WTC11 (cell line): ENCODE data around the gene CCNG2. TPM values are rescaled to one million over a fixed set of nuclear protein-coding genes. Genes with fewer than 3 reads are reported as not detected.

Experiments used
- ATAC-seq: fragments of 200-7000 bp; cut with Tn5 transposase; 2 replicates; pipeline ENCODE4 v1.10.0; 2021; ENCODE audit warnings: mild to moderate bottlenecking, moderate library complexity
- CTCF ChIA-PET: fragments of 300-600 bp; sonication (Branson Sonifier 250); formaldehyde crosslinking; loops from one replicate; lab custom pipeline; 2021; ENCODE audit warnings: antibody characterized with exemption; lab: Charles Lee
- POLR2A ChIA-PET: fragments of 350-600 bp; sonication (Branson Sonifier 250); formaldehyde crosslinking; loops from one replicate; lab custom pipeline; 2021; ENCODE audit warnings: antibody characterized with exemption; lab: Charles Lee
- DNase-seq: peaks from one replicate; pipeline ENCODE4 v3.0.0; 2021; ENCODE audit warnings: low spot score
- H3K27ac Mint-ChIP-seq: 2 replicates; pipeline ENCODE4 v1.8.0; 2021; ENCODE audit warnings: mixed read lengths
- H3K27me3 Mint-ChIP-seq: 2 replicates; pipeline ENCODE4 v1.8.0; 2021; ENCODE audit warnings: low read depth, mild to moderate bottlenecking, moderate library complexity, mixed read lengths
- H3K36me3 Mint-ChIP-seq: 2 replicates; pipeline ENCODE4 v1.8.0; 2021; ENCODE audit warnings: mixed read lengths
- H3K4me1 Mint-ChIP-seq: 2 replicates; pipeline ENCODE4 v1.8.0; 2022; ENCODE audit warnings: mixed read lengths
- H3K4me3 Mint-ChIP-seq: 2 replicates; pipeline ENCODE4 v1.8.0; 2021; ENCODE audit warnings: mild to moderate bottlenecking, moderate library complexity, mixed read lengths
- H3K9me3 Mint-ChIP-seq: 2 replicates; pipeline ENCODE4 v1.8.0; 2021; ENCODE audit warnings: mixed read lengths
- ARID4B ChIP-seq: sonication (generic); formaldehyde crosslinking; IDR thresholded peaks from 2 replicates; pipeline ENCODE4 v1.8.0; 2023; ENCODE audit warnings: missing genetic modification reagents, mild to moderate bottlenecking, borderline replicate concordance
- IRF1 ChIP-seq: sonication (generic); formaldehyde crosslinking; IDR thresholded peaks from 2 replicates; pipeline ENCODE4 v1.8.0; 2023; ENCODE audit warnings: missing genetic modification reagents
- JAZF1 ChIP-seq: fragments of 250-450 bp; sonication (Bioruptor Pico); IDR thresholded peaks from 2 replicates; pipeline ENCODE4 v1.9.0; 2021; ENCODE audit warnings: moderate library complexity, mild to moderate bottlenecking, inconsistent platforms
- MXD4 ChIP-seq: fragments of 250-450 bp; sonication (Bioruptor Pico); IDR thresholded peaks from 2 replicates; pipeline ENCODE4 v1.8.0; 2021; ENCODE audit warnings: mild to moderate bottlenecking, moderate library complexity, borderline replicate concordance
- NFATC4 ChIP-seq: fragments of 250-450 bp; sonication (Bioruptor Pico); IDR thresholded peaks from 2 replicates; pipeline ENCODE4 v1.9.0; 2021; ENCODE audit warnings: mild to moderate bottlenecking
- NR1H2 ChIP-seq: sonication (generic); formaldehyde crosslinking; IDR thresholded peaks from 2 replicates; pipeline ENCODE4 v1.9.0; 2021; ENCODE audit warnings: mild to moderate bottlenecking, moderate library complexity, missing genetic modification reagents
- PRRX2 ChIP-seq: fragments of 250-450 bp; sonication (Bioruptor Pico); IDR thresholded peaks from 2 replicates; pipeline ENCODE4 v1.8.0; 2021; ENCODE audit warnings: mild to moderate bottlenecking
- SMAD3 ChIP-seq: sonication (generic); formaldehyde crosslinking; IDR thresholded peaks from 2 replicates; pipeline ENCODE4 v1.8.0; 2022; ENCODE audit warnings: missing genetic modification reagents, mild to moderate bottlenecking, borderline replicate concordance
- SMAD4 ChIP-seq: sonication (generic); formaldehyde crosslinking; IDR thresholded peaks from 2 replicates; pipeline ENCODE4 v1.8.0; 2022; ENCODE audit warnings: mild to moderate bottlenecking, missing genetic modification reagents
- SP1 ChIP-seq: sonication (generic); formaldehyde crosslinking; conservative IDR thresholded peaks from 2 replicates; pipeline ENCODE4 v1.8.1; 2022; ENCODE audit warnings: missing genetic modification reagents
- STAT6 ChIP-seq: sonication (generic); formaldehyde crosslinking; conservative IDR thresholded peaks from 2 replicates; pipeline ENCODE4 v1.8.1; 2023; ENCODE audit warnings: mild to moderate bottlenecking, low read depth, missing genetic modification reagents, moderate library complexity
- TEAD4 ChIP-seq: sonication (generic); formaldehyde crosslinking; IDR thresholded peaks from 2 replicates; pipeline ENCODE4 v1.8.0; 2022; ENCODE audit warnings: mild to moderate bottlenecking, missing genetic modification reagents
- ZBTB21 ChIP-seq: sonication (generic); formaldehyde crosslinking; IDR thresholded peaks from 2 replicates; pipeline ENCODE4 v1.8.1; 2023; ENCODE audit warnings: mild to moderate bottlenecking, missing genetic modification reagents, borderline replicate concordance
- ZNF317 ChIP-seq: sonication (generic); formaldehyde crosslinking; IDR thresholded peaks from 2 replicates; pipeline ENCODE4 v1.8.1; 2023; ENCODE audit warnings: low read depth, mild to moderate bottlenecking, moderate library complexity, missing genetic modification reagents, borderline replicate concordance
- ZNF423 ChIP-seq: fragments of 250-450 bp; sonication (Bioruptor Pico); IDR thresholded peaks from 2 replicates; pipeline ENCODE4 v2.1.2; 2022; ENCODE audit warnings: mild to moderate bottlenecking, moderate library complexity
- ZNF532 ChIP-seq: fragments of 250-450 bp; sonication (Bioruptor Pico); IDR thresholded peaks from 2 replicates; pipeline ENCODE4 v1.9.0; 2021; ENCODE audit warnings: mild to moderate bottlenecking, borderline replicate concordance
- ZNF671 ChIP-seq: fragments of 250-450 bp; sonication (Bioruptor Pico); IDR thresholded peaks from 2 replicates; pipeline ENCODE4 v1.8.0; 2021; ENCODE audit warnings: mild to moderate bottlenecking
- ZSCAN18 ChIP-seq: fragments of 250-450 bp; sonication (Bioruptor Pico); IDR thresholded peaks from 2 replicates; pipeline ENCODE4 v2.1.2; 2022; ENCODE audit warnings: mild to moderate bottlenecking, moderate library complexity
- total RNA-seq: library from RNA; stranded (reverse); gene quantifications from 3 replicates; pipeline ENCODE4 v1.2.3, GENCODE V29; 2021

CCNG2 gene
- total RNA-seq, 1 experiment from 2014 or later, result 18.9 TPM

GRCh38 chr4:77181720-77182119 lies 24.7 kb downstream of the CCNG2 start (continued):
- TF ChIP-seq ZNF532 (CRISPR knock-in tag) (no peak), NFATC4 (CRISPR knock-in tag) (no peak), SMAD3 (CRISPR knock-in tag) (no peak)

- ATAC-seq (no peak), DNase-seq (no peak)
- ChIA-PET CTCF (interaction anchor here (1.8 kb wide), 1 partner anchor 20 kb away, joined by 3 read pairs; no protein-coding TSS in a partner anchor), POLR2A (no interaction called here)
- Mint-ChIP-seq H3K9me3 (no peaks in the 10 kb centered on the region), H3K36me3 (no peaks in the 10 kb centered on the region), H3K4me3 (no peak overlapping the region), H3K4me1 (no peaks in the 10 kb centered on the region), H3K27me3 (peaks cover 63% of the 10 kb centered on the region), H3K27ac (no peak overlapping the region)
- TF ChIP-seq PRRX2 (CRISPR knock-in tag) (no peak), MXD4 (CRISPR knock-in tag) (no peak), NR1H2 (CRISPR knock-in tag) (no peak), SMAD4 (CRISPR knock-in tag) (no peak), JAZF1 (CRISPR knock-in tag) (no peak)
Observed at GRCh38 chr4:77183777-77184420, 26.9 kb downstream of the CCNG2 start.

- Mint-ChIP-seq H3K4me3 (no peak overlapping the region), H3K9me3 (no peaks in the 10 kb centered on the region), H3K4me1 (no peaks in the 10 kb centered on the region), H3K36me3 (no peaks in the 10 kb centered on the region), H3K27ac (no peak overlapping the region), H3K27me3 (peaks cover 56% of the 10 kb centered on the region)
- DNase-seq (no peak), ATAC-seq (no peak)
- CTCF ChIA-PET, result interaction anchor here (1.8 kb wide), 1 partner anchor 19 kb away, joined by 3 read pairs; no protein-coding TSS in a partner anchor
- POLR2A ChIA-PET, result no interaction called here
- TF ChIP-seq ZNF423 (CRISPR knock-in tag) (no peak), ZSCAN18 (CRISPR knock-in tag) (no peak), SMAD4 (CRISPR knock-in tag) (no peak), ZNF671 (CRISPR knock-in tag) (no peak), TEAD4 (CRISPR knock-in tag) (no peak), STAT6 (CRISPR knock-in tag) (no peak), ZBTB21 (CRISPR knock-in tag) (no peak), NR1H2 (CRISPR knock-in tag) (no peak), ZNF317 (CRISPR knock-in tag) (no peak), SP1 (CRISPR knock-in tag) (no peak), IRF1 (no peak), ARID4B (no peak)
Observed at GRCh38 chr4:77184974-77185373, 28.0 kb downstream of the CCNG2 start.
